ENCODE results near the gene USP13. TPM values are rescaled to one million over a fixed set of nuclear protein-coding genes. Genes with fewer than 3 reads are reported as not detected.

The USP13 gene
- total RNA-seq, 1 experiment from 2014 or later = 14.8 TPM

GRCh38 chr3:179658606-179659005, 5.8 kb downstream of the USP13 start:
- Histone ChIP-seq H3K27me3 (ENCODE audit: low read length) (no peaks in the 10 kb centered on the region), H3K4me2 (ENCODE audit: low read length) (no peak overlapping the region), H2AFZ (ENCODE audit: low read length) (no peak overlapping the region), H3K9ac (ENCODE audit: low read length) (no peak overlapping the region), H3K27ac (ENCODE audit: low read length) (no peak overlapping the region), H3K4me3 (ENCODE audit: low read length) (no peak overlapping the region), H3K36me3 (ENCODE audit: low read depth, low read length) (peaks cover 6% of the 10 kb centered on the region; the same call in 1 of the 2 replicates), H3K9me3 (ENCODE audit: low read length) (no peaks in the 10 kb centered on the region), H3K4me1 (ENCODE audit: insufficient read depth, low read length) (peaks cover 10% of the 10 kb centered on the region), H3K79me2 (ENCODE audit: low read length) (peaks cover 98% of the 10 kb centered on the region), H4K20me1 (ENCODE audit: low read length) (peaks cover 26% of the 10 kb centered on the region), H3K9me2 (replicated peaks; ENCODE audit: low read length) (no peaks in the 10 kb centered on the region), H3F3A (ENCODE audit: low read length, unreplicated experiment) (no peaks in the 10 kb centered on the region)
- ATAC-seq (no peak), DNase-seq (no peak)
- TF ChIP-seq, protein P1, sequence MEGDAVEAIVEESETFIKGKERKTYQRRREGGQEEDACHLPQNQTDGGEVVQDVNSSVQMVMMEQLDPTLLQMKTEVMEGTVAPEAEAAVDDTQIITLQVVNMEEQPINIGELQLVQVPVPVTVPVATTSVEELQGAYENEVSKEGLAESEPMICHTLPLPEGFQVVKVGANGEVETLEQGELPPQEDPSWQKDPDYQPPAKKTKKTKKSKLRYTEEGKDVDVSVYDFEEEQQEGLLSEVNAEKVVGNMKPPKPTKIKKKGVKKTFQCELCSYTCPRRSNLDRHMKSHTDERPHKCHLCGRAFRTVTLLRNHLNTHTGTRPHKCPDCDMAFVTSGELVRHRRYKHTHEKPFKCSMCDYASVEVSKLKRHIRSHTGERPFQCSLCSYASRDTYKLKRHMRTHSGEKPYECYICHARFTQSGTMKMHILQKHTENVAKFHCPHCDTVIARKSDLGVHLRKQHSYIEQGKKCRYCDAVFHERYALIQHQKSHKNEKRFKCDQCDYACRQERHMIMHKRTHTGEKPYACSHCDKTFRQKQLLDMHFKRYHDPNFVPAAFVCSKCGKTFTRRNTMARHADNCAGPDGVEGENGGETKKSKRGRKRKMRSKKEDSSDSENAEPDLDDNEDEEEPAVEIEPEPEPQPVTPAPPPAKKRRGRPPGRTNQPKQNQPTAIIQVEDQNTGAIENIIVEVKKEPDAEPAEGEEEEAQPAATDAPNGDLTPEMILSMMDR (conservative IDR thresholded peaks at IDR 0.05; ENCODE audit: low read depth, low read length) = no peak
- TF ChIP-seq EZH2 (IDR thresholded peaks at IDR 0.05; ENCODE audit: low read length, unreplicated experiment) = no peak
- no peak for TF ChIP-seq EZH2phosphoT487 (IDR thresholded peaks at IDR 0.05; ENCODE audit: borderline replicate concordance, low read length)
- ChIA-PET CTCF (no interaction called here), POLR2A (ENCODE audit: unreplicated experiment) (no interaction called here)
- no TSS peak for BruUV-seq (replicated peaks)
- intact Hi-C loops (cut with micrococcal nuclease) = no loop called here

GRCh38 chr3:179660872-179661271, 8.0 kb downstream of the USP13 start:
- Histone ChIP-seq H4K20me1 (ENCODE audit: low read length) (peaks cover 15% of the 10 kb centered on the region), H3K4me1 (ENCODE audit: insufficient read depth, low read length) (no peaks in the 10 kb centered on the region), H3K9me3 (ENCODE audit: low read length) (no peaks in the 10 kb centered on the region), H3K9me2 (replicated peaks; ENCODE audit: low read length) (no peaks in the 10 kb centered on the region), H3F3A (ENCODE audit: low read length, unreplicated experiment) (no peaks in the 10 kb centered on the region), H3K9ac (ENCODE audit: low read length) (no peak overlapping the region), H3K79me2 (ENCODE audit: low read length) (peaks cover 97% of the 10 kb centered on the region), H3K27ac (ENCODE audit: low read length) (no peak overlapping the region), H3K4me3 (ENCODE audit: low read length) (no peak overlapping the region), H3K36me3 (ENCODE audit: low read depth, low read length) (peaks cover 4% of the 10 kb centered on the region; the same call in 1 of the 2 replicates), H3K4me2 (ENCODE audit: low read length) (no peak overlapping the region), H3K27me3 (ENCODE audit: low read length) (no peaks in the 10 kb centered on the region), H2AFZ (ENCODE audit: low read length) (no peak overlapping the region)
- BruUV-seq (replicated peaks) = no TSS peak
- CTCF ChIA-PET = no interaction called here
- ATAC-seq (no peak), DNase-seq (no peak)
- TF ChIP-seq, protein P1 (conservative IDR thresholded peaks at IDR 0.05; ENCODE audit: low read depth, low read length) = no peak
- TF ChIP-seq EZH2 (IDR thresholded peaks at IDR 0.05; ENCODE audit: low read length, unreplicated experiment) (no peak), EZH2phosphoT487 (IDR thresholded peaks at IDR 0.05; ENCODE audit: borderline replicate concordance, low read length) (no peak)
- intact Hi-C loops (cut with micrococcal nuclease) = no loop called here
- POLR2A ChIA-PET (ENCODE audit: unreplicated experiment) = no interaction called here

- H3K9me2 ChIP-seq (replicated peaks; ENCODE audit: low read length) = no peaks in the 10 kb centered on the region
- peaks cover 97% of the 10 kb centered on the region for H3K79me2 ChIP-seq (ENCODE audit: low read length)
- ATAC-seq (no peak), DNase-seq (no peak)
- H3K4me1 ChIP-seq (ENCODE audit: insufficient read depth, low read length) = no peaks in the 10 kb centered on the region
- no peak overlapping the region for H2AFZ ChIP-seq (ENCODE audit: low read length)
- ChIA-PET CTCF (no interaction called here), POLR2A (ENCODE audit: unreplicated experiment) (no interaction called here)
- no peak overlapping the region for H3K27ac ChIP-seq (ENCODE audit: low read length)
- H3K4me3 ChIP-seq (ENCODE audit: low read length) = no peak overlapping the region
- intact Hi-C loops (cut with micrococcal nuclease) = no loop called here
- no peaks in the 10 kb centered on the region for H3K36me3 ChIP-seq (ENCODE audit: low read depth, low read length)
- H3F3A ChIP-seq (ENCODE audit: low read length, unreplicated experiment) = no peaks in the 10 kb centered on the region
- no TSS peak for BruUV-seq (replicated peaks)
- TF ChIP-seq, protein P1 (conservative IDR thresholded peaks at IDR 0.05; ENCODE audit: low read depth, low read length) = no peak
- TF ChIP-seq EZH2phosphoT487 (IDR thresholded peaks at IDR 0.05; ENCODE audit: borderline replicate concordance, low read length) (no peak), EZH2 (IDR thresholded peaks at IDR 0.05; ENCODE audit: low read length, unreplicated experiment) (no peak)
- H3K4me2 ChIP-seq (ENCODE audit: low read length) = no peak overlapping the region
- H3K9me3 ChIP-seq (ENCODE audit: low read length) = no peaks in the 10 kb centered on the region
- peaks cover 6% of the 10 kb centered on the region; the same call in 1 of the 2 replicates for H4K20me1 ChIP-seq (ENCODE audit: low read length)
- no peak overlapping the region for H3K9ac ChIP-seq (ENCODE audit: low read length)
- H3K27me3 ChIP-seq (ENCODE audit: low read length) = no peaks in the 10 kb centered on the region
These were observed 8.9 kb downstream of the USP13 start for GRCh38 chr3:179661777-179662176.

All from PC-3 (cell line).